DND-41 (cell line): ENCODE results near the gene CFAP299.
"Not testable (repeated sequence)": the region's sequence is repeated elsewhere in the genome, so short reads cannot be mapped to it uniquely, and the experiment has no call there.

ENCODE experiments used
- EZH2 ChIP-seq: IDR thresholded peaks from 3 replicates; pipeline ENCODE4 v1.6.1; 2012; ENCODE audit warnings: borderline replicate concordance, low read depth, mild to moderate bottlenecking, moderate library complexity, low read length, inconsistent platforms; ENCODE audit not compliant: severe bottlenecking
- TF ChIP-seq, protein P1 (sequence below): IDR thresholded peaks from 2 replicates; pipeline ENCODE4 v1.5.1; 2012; ENCODE audit warnings: borderline replicate concordance, low read length, moderate library complexity, mild to moderate bottlenecking; ENCODE audit not compliant: poor library complexity, severe bottlenecking; ENCODE audit errors: extremely low read depth

DNA sequence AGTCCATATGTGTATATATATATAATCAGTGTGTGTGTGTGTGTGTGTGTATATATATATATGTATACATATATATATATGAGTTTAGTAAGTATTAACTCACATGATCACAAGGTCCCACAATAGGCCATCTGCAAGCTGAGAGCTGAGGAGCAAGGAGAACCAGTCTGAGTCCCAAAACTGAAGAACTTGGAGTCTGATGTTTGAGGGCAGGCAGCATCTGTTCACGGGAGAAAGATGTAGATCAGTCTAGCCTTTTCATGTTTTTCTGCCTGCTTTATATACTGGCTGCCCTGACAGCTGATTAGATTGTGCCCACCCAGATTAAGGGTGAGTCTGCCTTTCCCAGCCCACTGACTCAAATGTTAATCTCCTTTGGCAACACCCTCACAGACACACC is 465.2 kb downstream of the CFAP299 start:
- TF ChIP-seq, protein P1, sequence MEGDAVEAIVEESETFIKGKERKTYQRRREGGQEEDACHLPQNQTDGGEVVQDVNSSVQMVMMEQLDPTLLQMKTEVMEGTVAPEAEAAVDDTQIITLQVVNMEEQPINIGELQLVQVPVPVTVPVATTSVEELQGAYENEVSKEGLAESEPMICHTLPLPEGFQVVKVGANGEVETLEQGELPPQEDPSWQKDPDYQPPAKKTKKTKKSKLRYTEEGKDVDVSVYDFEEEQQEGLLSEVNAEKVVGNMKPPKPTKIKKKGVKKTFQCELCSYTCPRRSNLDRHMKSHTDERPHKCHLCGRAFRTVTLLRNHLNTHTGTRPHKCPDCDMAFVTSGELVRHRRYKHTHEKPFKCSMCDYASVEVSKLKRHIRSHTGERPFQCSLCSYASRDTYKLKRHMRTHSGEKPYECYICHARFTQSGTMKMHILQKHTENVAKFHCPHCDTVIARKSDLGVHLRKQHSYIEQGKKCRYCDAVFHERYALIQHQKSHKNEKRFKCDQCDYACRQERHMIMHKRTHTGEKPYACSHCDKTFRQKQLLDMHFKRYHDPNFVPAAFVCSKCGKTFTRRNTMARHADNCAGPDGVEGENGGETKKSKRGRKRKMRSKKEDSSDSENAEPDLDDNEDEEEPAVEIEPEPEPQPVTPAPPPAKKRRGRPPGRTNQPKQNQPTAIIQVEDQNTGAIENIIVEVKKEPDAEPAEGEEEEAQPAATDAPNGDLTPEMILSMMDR, result not testable (repeated sequence)
- TF ChIP-seq EZH2, result not testable (repeated sequence)
